ENCODE data around the gene GNAI3. TPM values are rescaled to one million over a fixed set of nuclear protein-coding genes. Genes with fewer than 3 reads are reported as not detected.
A peak's percentile ranks its signal among the peaks of the same experiment; 100 is the strongest.

The GNAI3 gene
- total and polyA plus RNA-seq, 3 experiments from 2014 or later = 8.6 to 9.9 (median 9.8) TPM

DNA sequence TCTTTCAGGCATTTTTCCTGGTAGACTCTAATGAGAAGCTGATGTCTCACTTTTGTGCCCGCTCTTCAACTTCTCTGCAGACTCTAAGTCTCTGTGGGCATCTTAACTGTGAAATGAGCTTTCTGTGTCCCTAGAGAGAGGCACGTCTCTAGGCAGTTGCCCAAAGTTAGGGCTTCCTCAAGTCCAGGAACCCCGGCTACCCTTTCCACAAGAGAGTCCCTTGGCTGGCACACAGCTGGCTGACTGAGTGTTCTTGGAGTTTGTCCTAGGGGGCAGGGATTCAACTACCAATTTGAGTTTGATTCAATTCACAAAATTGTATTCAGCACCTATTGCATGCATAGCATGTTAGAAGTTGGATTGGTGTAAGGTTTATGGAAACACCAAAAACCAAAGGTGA, 7.3 kb upstream of the GNAI3 start:
- POLR2A ChIA-PET = no interaction called here
- peaks cover 0 to 2% of the 10 kb centered on the region in 2 donors for H3K27me3 Mint-ChIP-seq

DNA sequence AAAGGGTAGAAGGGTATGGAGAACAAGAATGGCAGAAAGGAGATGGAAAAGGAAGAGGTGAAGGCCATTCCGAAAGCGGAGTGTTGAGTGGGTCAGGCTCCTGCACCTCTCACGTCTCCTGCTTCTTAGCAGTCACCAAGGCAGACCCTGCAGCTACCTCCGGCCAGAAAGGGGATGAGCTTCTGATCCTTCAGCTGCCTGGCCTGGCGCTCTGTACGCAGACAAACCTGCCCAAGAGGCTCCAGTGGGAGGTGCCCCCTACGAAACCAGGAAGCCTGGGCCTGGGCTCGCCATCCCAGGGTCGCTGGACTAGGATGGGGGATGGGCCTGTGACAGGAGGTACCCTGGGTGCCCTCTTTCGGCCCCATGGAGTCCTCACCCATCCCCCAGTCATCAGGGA, 5.8 kb upstream of the GNAI3 start:
- H3K27me3 ChIP-seq (ENCODE audit: insufficient read depth, low read length, poor library complexity, severe bottlenecking) = no peaks in the 10 kb centered on the region
- H3K4me3 Mint-ChIP-seq = no peak overlapping the region
- H3K36me3 Mint-ChIP-seq = peaks cover 0 to 1% (median 0%) of the 10 kb centered on the region in 3 donors
- POLR2A ChIA-PET = no interaction called here
- H3K27ac Mint-ChIP-seq = no peak overlapping the region
- H3K4me1 Mint-ChIP-seq = peaks cover 16 to 20% (median 19%) of the 10 kb centered on the region in 3 donors
- H3K36me3 ChIP-seq (ENCODE audit: insufficient read depth, low read length) = no peaks in the 10 kb centered on the region
- H3K4me3 ChIP-seq (ENCODE audit: low read length) = no peak overlapping the region
- DNase-seq = no peak
- H3K27me3 Mint-ChIP-seq = no peaks in the 10 kb centered on the region
- H3K27ac ChIP-seq (ENCODE audit: low read depth, low read length) = no peak overlapping the region
- no peaks in the 10 kb centered on the region for H3K9me3 ChIP-seq (ENCODE audit: low read length)
- CTCF ChIA-PET = interaction anchor here (0.9 to 26.1 kb wide), 6 partner anchors 10 to 442 kb away, joined by 3 to 1339 read pairs (median 4); partner anchors contain the start of genes AHCYL1, AMIGO1, ATXN7L2 and CYB561D1
- no peaks in the 10 kb centered on the region for H3K9me3 Mint-ChIP-seq
- peaks cover 14% of the 10 kb centered on the region for H3K4me1 ChIP-seq (ENCODE audit: insufficient read depth, low read length)

More for the DNA sequence above, 7.3 kb upstream of the GNAI3 start:
- H3K27ac ChIP-seq (ENCODE audit: low read depth, low read length) = no peak overlapping the region
- peaks cover 0 to 4% (median 3%) of the 10 kb centered on the region in 3 donors for H3K4me1 Mint-ChIP-seq
- no peaks in the 10 kb centered on the region for H3K4me1 ChIP-seq (ENCODE audit: insufficient read depth, low read length)
- DNase-seq = no peak
- H3K36me3 ChIP-seq (ENCODE audit: insufficient read depth, low read length) = no peaks in the 10 kb centered on the region
- no peak overlapping the region for H3K4me3 Mint-ChIP-seq
- H3K4me3 ChIP-seq (ENCODE audit: low read length) = no peak overlapping the region
- H3K9me3 ChIP-seq (ENCODE audit: low read length) = no peaks in the 10 kb centered on the region
- CTCF ChIA-PET = interaction anchor here (0.8 to 26.1 kb wide), 5 partner anchors 8 to 444 kb away, joined by 4 to 1339 read pairs (median 7); partner anchors contain the start of genes AHCYL1, AMIGO1, ATXN7L2 and CYB561D1
- no peaks in the 10 kb centered on the region for H3K27me3 ChIP-seq (ENCODE audit: insufficient read depth, low read length, poor library complexity, severe bottlenecking)
- no peaks in the 10 kb centered on the region for H3K9me3 Mint-ChIP-seq
- H3K27ac Mint-ChIP-seq = peak overlapping the region in 1 of 8 donors; percentile 10
- H3K36me3 Mint-ChIP-seq = no peaks in the 10 kb centered on the region

DNA sequence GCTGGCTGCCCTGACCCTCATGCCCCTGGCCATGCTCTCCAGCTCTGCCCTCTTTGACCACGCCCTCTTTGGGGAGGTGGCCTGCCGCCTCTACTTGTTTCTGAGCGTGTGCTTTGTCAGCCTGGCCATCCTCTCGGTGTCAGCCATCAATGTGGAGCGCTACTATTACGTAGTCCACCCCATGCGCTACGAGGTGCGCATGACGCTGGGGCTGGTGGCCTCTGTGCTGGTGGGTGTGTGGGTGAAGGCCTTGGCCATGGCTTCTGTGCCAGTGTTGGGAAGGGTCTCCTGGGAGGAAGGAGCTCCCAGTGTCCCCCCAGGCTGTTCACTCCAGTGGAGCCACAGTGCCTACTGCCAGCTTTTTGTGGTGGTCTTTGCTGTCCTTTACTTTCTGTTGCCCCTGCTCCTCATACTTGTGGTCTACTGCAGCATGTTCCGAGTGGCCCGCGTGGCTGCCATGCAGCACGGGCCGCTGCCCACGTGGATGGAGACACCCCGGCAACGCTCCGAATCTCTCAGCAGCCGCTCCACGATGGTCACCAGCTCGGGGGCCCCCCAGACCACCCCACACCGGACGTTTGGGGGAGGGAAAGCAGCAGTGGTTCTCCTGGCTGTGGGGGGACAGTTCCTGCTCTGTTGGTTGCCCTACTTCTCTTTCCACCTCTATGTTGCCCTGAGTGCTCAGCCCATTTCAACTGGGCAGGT, 5.0 kb upstream of the GNAI3 start:
- Mint-ChIP-seq H3K27me3 (no peaks in the 10 kb centered on the region), H3K4me3 (no peak overlapping the region), H3K27ac (peak overlapping the region in 1 of 8 donors; percentile 73), H3K4me1 (peaks cover 20 to 23% (median 22%) of the 10 kb centered on the region in 3 donors), H3K9me3 (no peaks in the 10 kb centered on the region), H3K36me3 (peaks cover 0 to 9% (median 0%) of the 10 kb centered on the region in 3 donors)
- POLR2A ChIA-PET = no interaction called here
- peaks cover 14% of the 10 kb centered on the region for H3K4me1 ChIP-seq (ENCODE audit: insufficient read depth, low read length)
- no peak for DNase-seq
- no peaks in the 10 kb centered on the region for H3K9me3 ChIP-seq (ENCODE audit: low read length)
- no peak overlapping the region for H3K27ac ChIP-seq (ENCODE audit: low read depth, low read length)
- H3K36me3 ChIP-seq (ENCODE audit: insufficient read depth, low read length) = no peaks in the 10 kb centered on the region
- H3K4me3 ChIP-seq (ENCODE audit: low read length) = no peak overlapping the region
- CTCF ChIA-PET = interaction anchor here (1.2 to 26.1 kb wide), 6 partner anchors 11 to 441 kb away, joined by 3 to 1339 read pairs (median 49); partner anchors contain the start of genes AHCYL1, AMIGO1, ATXN7L2 and CYB561D1
- no peaks in the 10 kb centered on the region for H3K27me3 ChIP-seq (ENCODE audit: insufficient read depth, low read length, poor library complexity, severe bottlenecking)

DNA sequence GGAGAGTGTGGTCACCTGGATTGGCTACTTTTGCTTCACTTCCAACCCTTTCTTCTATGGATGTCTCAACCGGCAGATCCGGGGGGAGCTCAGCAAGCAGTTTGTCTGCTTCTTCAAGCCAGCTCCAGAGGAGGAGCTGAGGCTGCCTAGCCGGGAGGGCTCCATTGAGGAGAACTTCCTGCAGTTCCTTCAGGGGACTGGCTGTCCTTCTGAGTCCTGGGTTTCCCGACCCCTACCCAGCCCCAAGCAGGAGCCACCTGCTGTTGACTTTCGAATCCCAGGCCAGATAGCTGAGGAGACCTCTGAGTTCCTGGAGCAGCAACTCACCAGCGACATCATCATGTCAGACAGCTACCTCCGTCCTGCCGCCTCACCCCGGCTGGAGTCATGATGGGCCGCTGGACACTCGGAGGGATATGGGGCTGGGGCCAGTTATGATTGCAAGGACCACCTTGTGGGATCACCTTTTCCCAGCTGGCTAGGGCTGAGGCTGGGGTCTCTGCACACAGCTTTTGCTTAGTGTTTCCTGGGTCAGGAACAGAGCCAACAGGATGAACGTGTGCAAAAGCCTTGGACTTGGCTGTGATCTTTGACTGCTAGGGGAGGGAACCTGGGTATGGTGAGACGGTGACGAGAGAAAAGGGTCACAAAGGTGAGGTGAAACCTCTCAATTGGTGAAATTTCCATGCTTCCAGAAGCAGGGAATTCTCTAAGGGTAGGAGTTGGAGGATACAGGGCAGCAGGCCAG, 4.3 kb upstream of the GNAI3 start:
- Histone ChIP-seq H3K27me3 (ENCODE audit: insufficient read depth, low read length, poor library complexity, severe bottlenecking) (no peaks in the 10 kb centered on the region), H3K9me3 (ENCODE audit: low read length) (no peaks in the 10 kb centered on the region), H3K27ac (ENCODE audit: low read depth, low read length) (no peak overlapping the region), H3K4me1 (ENCODE audit: insufficient read depth, low read length) (peaks cover 16% of the 10 kb centered on the region), H3K36me3 (ENCODE audit: insufficient read depth, low read length) (no peaks in the 10 kb centered on the region), H3K4me3 (ENCODE audit: low read length) (no peak overlapping the region)
- Mint-ChIP-seq H3K27ac (peak overlapping the region in 2 of 8 donors; percentile 10 to 79), H3K9me3 (no peaks in the 10 kb centered on the region), H3K27me3 (no peaks in the 10 kb centered on the region), H3K4me3 (peak overlapping the region in 1 of 7 donors; percentile 70), H3K36me3 (peaks cover 0 to 15% (median 0%) of the 10 kb centered on the region in 3 donors), H3K4me1 (peaks cover 26 to 30% (median 27%) of the 10 kb centered on the region in 3 donors)
- CTCF ChIA-PET = interaction anchor here (1.2 to 26.1 kb wide), 6 partner anchors 12 to 440 kb away, joined by 3 to 1339 read pairs (median 49); partner anchors contain the start of genes AHCYL1, AMIGO1, ATXN7L2 and CYB561D1
- POLR2A ChIA-PET = interaction anchor here (0.5 kb wide), 1 partner anchor 29 kb away, joined by 3 read pairs; no protein-coding TSS in a partner anchor
- no peak for DNase-seq

DNA sequence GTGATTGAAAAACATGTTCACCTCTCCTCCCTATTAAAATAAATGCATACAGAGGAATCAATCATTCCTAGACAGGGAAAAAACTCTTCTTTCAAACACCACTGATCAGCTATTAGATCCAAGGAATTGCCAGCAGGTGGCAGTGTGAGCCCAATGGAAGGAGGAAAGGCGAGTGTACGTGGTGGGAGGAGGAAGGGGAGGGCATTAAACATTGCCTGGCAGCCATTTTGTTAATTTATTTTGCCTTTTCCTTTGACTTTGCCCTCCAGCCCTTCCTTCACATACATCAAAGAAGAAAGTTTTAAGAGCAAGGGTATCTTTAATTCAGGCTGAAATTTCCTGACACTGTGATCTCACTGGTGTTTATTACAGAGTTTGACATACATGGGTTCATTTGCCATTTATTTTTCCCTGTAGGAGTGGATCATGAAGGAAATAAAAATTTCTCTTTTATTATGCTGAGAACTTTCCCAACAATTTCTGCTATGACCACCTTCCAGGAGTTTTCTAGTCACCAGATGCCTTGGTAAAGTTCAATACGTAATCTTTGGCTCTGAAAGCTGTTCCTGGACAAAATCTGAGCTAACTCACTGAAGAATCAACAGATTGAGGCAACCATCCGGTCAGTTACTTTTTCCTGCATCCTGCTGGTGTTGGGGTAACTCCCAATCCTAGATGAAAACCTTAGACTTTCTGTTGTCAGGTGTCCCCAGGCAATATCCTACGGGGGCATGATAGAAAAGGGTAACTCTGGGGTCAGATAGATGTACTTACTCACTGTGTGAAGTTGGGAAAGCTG, 1.9 kb upstream of the GNAI3 start:
- H3K4me3 Mint-ChIP-seq = peak overlapping the region; percentile 88 to 100 (median 98)
- peak overlapping the region; percentile 98 for H3K27ac ChIP-seq (ENCODE audit: low read depth, low read length)
- H3K4me3 ChIP-seq (ENCODE audit: low read length) = peak overlapping the region; percentile 97

DNA sequence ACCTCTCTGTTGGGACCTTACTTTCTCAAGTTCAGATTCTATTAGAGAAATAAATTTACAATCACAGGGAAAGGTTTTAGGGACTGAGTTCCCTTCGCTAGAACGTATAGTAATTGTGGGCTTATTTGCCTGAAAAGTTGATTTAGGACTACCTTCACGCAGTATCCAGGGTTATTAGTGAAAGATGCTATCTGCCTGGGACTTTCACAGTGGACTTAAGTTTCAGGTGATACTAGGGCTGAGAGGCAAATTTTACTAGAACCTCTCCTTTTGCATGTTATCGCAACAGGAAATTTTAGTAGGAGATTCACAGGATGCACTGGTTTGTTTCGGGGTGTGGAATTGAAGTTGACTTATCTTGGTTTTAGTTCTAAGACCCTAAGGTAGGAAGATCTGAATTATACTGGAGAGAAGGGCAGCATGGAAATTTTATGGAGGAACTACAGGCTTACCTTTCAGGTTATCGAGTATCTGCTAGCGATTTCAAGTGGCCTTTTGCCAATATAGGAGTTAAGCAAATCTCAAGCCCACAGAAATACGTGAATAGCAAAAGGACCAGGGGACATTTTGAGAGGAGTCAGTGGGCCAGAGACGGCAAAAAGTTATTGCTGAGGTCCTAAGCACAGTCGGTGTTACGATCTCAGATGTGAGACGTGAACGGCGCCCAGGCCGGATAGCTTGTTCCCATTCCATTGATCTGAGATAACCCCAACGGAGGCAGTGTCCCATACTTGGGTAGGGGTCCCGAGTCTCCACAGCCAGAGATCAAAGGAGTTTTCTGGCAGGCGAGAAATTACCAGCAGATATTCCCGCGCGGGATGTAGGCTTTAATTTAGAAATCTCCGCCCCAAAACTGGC, 723 bp upstream of the GNAI3 start:
- no peaks in the 10 kb centered on the region for H3K9me3 Mint-ChIP-seq
- peak overlapping the region; percentile 97 for H3K4me3 ChIP-seq (ENCODE audit: low read length)
- peaks cover 52 to 60% (median 56%) of the 10 kb centered on the region in 3 donors for H3K4me1 Mint-ChIP-seq
- H3K36me3 Mint-ChIP-seq = peaks cover 0 to 20% (median 0%) of the 10 kb centered on the region in 3 donors
- H3K27me3 Mint-ChIP-seq = no peaks in the 10 kb centered on the region
- peak overlapping the region; percentile 98 for H3K27ac ChIP-seq (ENCODE audit: low read depth, low read length)
- peak overlapping the region; percentile 88 to 100 (median 98) for H3K4me3 Mint-ChIP-seq
- H3K36me3 ChIP-seq (ENCODE audit: insufficient read depth, low read length) = no peaks in the 10 kb centered on the region
- H3K9me3 ChIP-seq (ENCODE audit: low read length) = no peaks in the 10 kb centered on the region
- H3K27me3 ChIP-seq (ENCODE audit: insufficient read depth, low read length, poor library complexity, severe bottlenecking) = no peaks in the 10 kb centered on the region
- H3K4me1 ChIP-seq (ENCODE audit: insufficient read depth, low read length) = peaks cover 37% of the 10 kb centered on the region
- ChIA-PET POLR2A (interaction anchor here (0.7 to 2.0 kb wide), 13 partner anchors 54 to 487 kb away, joined by 3 to 16 read pairs (median 6); partner anchors contain the start of genes AHCYL1, AMPD2, ATXN7L2 and CYB561D1), CTCF (interaction anchor here (1.0 to 6.9 kb wide), 20 partner anchors 15 to 436 kb away, joined by 3 to 47 read pairs (median 6); partner anchors contain the start of genes AHCYL1, AMPD2, CYB561D1 and GNAT2)
- peak overlapping the region; percentile 95 to 100 (median 99) for H3K27ac Mint-ChIP-seq
- DNase-seq = no peak

More for the DNA sequence above, 1.9 kb upstream of the GNAI3 start:
- peak overlapping the region; percentile 95 to 100 (median 99) for H3K27ac Mint-ChIP-seq
- H3K9me3 Mint-ChIP-seq = no peaks in the 10 kb centered on the region
- H3K4me1 Mint-ChIP-seq = peaks cover 47 to 53% (median 50%) of the 10 kb centered on the region in 3 donors
- H3K27me3 ChIP-seq (ENCODE audit: insufficient read depth, low read length, poor library complexity, severe bottlenecking) = no peaks in the 10 kb centered on the region
- ChIA-PET CTCF (interaction anchor here (0.6 to 26.1 kb wide), 25 partner anchors 13 to 792 kb away, joined by 3 to 1339 read pairs (median 5); partner anchors contain the start of genes AHCYL1, AMIGO1, AMPD2 and ATXN7L2), POLR2A (interaction anchor here (0.6 to 1.7 kb wide), 6 partner anchors 14 to 439 kb away, joined by 3 to 8 read pairs (median 5); partner anchors contain the start of gene AHCYL1)
- H3K36me3 Mint-ChIP-seq = peaks cover 0 to 16% (median 0%) of the 10 kb centered on the region in 3 donors
- peak; percentile 81 to 92 (median 84) for DNase-seq
- peaks cover 37% of the 10 kb centered on the region for H3K4me1 ChIP-seq (ENCODE audit: insufficient read depth, low read length)
- no peaks in the 10 kb centered on the region for H3K27me3 Mint-ChIP-seq
- no peaks in the 10 kb centered on the region for H3K9me3 ChIP-seq (ENCODE audit: low read length)
- no peaks in the 10 kb centered on the region for H3K36me3 ChIP-seq (ENCODE audit: insufficient read depth, low read length)
